Measurements from ENCODE around the gene P4HA3. TPM values are rescaled to one million over a fixed set of nuclear protein-coding genes. Genes with fewer than 3 reads are reported as not detected.

Gene P4HA3
- polyA plus RNA-seq, 3 donors: 0.07 TPM; not detected in 2

GRCh38 chr11:74341921-74342320 is 30.5 kb upstream of the P4HA3 start:
- TF ChIP-seq CTCF (IDR thresholded peaks at IDR 0.05): no peak
- Histone ChIP-seq H3K4me2 (replicated peaks; ENCODE audit: extremely low read depth, low read length, poor library complexity, severe bottlenecking) (no peak overlapping the region), H2AFZ (ENCODE audit: insufficient read depth, low read depth, low read length, poor library complexity, severe bottlenecking) (no peak overlapping the region), H3K4me1 (ENCODE audit: control insufficient read depth in 1 of 2, insufficient read depth in 2 of 2, low read length in 2 of 2) (no peaks in the 10 kb centered on the region), H3K9ac (ENCODE audit: insufficient read depth, low read length, poor library complexity, severe bottlenecking) (no peak overlapping the region), H3K4me3 (replicated peaks in 1 of 3; ENCODE audit: low read depth in 2 of 3, low read length in 3 of 3) (no peak overlapping the region), H3K79me2 (ENCODE audit: insufficient read depth, low read length) (no peaks in the 10 kb centered on the region), H3K9me3 (replicated peaks in 1 of 2; ENCODE audit: control insufficient read depth in 1 of 2, insufficient read depth in 1 of 2, low read length in 2 of 2) (no peaks in the 10 kb centered on the region), H3K27me3 (ENCODE audit: control insufficient read depth in 2 of 2, insufficient read depth in 2 of 2, low read length in 2 of 2) (no peaks in the 10 kb centered on the region), H3K36me3 (replicated peaks in 1 of 2; ENCODE audit: control insufficient read depth in 1 of 2, insufficient read depth in 2 of 2, low read length in 2 of 2) (peaks cover 0 to 5% of the 10 kb centered on the region in 2 donors), H3K27ac (ENCODE audit: low read depth in 1 of 2, low read length in 2 of 2) (no peak overlapping the region), H4K20me1 (ENCODE audit: insufficient read depth, low read length) (no peaks in the 10 kb centered on the region)
- no peak for DNase-seq
- no peak overlapping the region for H3K4me3 Mint-ChIP-seq
- no peaks in the 10 kb centered on the region for H3K4me1 Mint-ChIP-seq
- H3K9me3 Mint-ChIP-seq: no peaks in the 10 kb centered on the region
- H3K36me3 Mint-ChIP-seq: peaks cover 18 to 30% of the 10 kb centered on the region in 2 donors
- H3K27ac Mint-ChIP-seq: no peak overlapping the region
- WGBS (ENCODE audit: insufficient coverage): no CpG with 5 or more reads among the region's 1 CpG
- H3K27me3 Mint-ChIP-seq (ENCODE audit: low read depth in 3 of 3): peaks cover 0 to 2% (median 0%) of the 10 kb centered on the region in 3 donors
- intact Hi-C loops (cut with micrococcal nuclease): no loop called here

GRCh38 chr11:74339619-74340018 is 28.2 kb upstream of the P4HA3 start:
- no peaks in the 10 kb centered on the region for H3K4me1 ChIP-seq (ENCODE audit: control insufficient read depth in 1 of 2, insufficient read depth in 2 of 2, low read length in 2 of 2)
- no peak overlapping the region for H3K4me3 ChIP-seq (replicated peaks in 1 of 3; ENCODE audit: low read depth in 2 of 3, low read length in 3 of 3)
- no peak overlapping the region for H3K9ac ChIP-seq (ENCODE audit: insufficient read depth, low read length, poor library complexity, severe bottlenecking)
- H3K4me3 Mint-ChIP-seq: no peak overlapping the region
- no peaks in the 10 kb centered on the region for H3K79me2 ChIP-seq (ENCODE audit: insufficient read depth, low read length)
- TF ChIP-seq CTCF (IDR thresholded peaks at IDR 0.05): no peak
- H3K27me3 Mint-ChIP-seq (ENCODE audit: low read depth in 3 of 3): no peaks in the 10 kb centered on the region
- peaks cover 0 to 5% of the 10 kb centered on the region in 2 donors for H3K36me3 ChIP-seq (replicated peaks in 1 of 2; ENCODE audit: control insufficient read depth in 1 of 2, insufficient read depth in 2 of 2, low read length in 2 of 2)
- no peak for DNase-seq
- H3K36me3 Mint-ChIP-seq: peaks cover 20 to 31% of the 10 kb centered on the region in 2 donors
- H3K4me2 ChIP-seq (replicated peaks; ENCODE audit: extremely low read depth, low read length, poor library complexity, severe bottlenecking): no peak overlapping the region
- H3K27ac ChIP-seq (ENCODE audit: low read depth in 1 of 2, low read length in 2 of 2): no peak overlapping the region
- no peak overlapping the region for H3K27ac Mint-ChIP-seq
- H2AFZ ChIP-seq (ENCODE audit: insufficient read depth, low read depth, low read length, poor library complexity, severe bottlenecking): no peak overlapping the region
- no peaks in the 10 kb centered on the region for H4K20me1 ChIP-seq (ENCODE audit: insufficient read depth, low read length)
- no peaks in the 10 kb centered on the region for H3K9me3 Mint-ChIP-seq
- no peaks in the 10 kb centered on the region for H3K4me1 Mint-ChIP-seq
- H3K9me3 ChIP-seq (replicated peaks in 1 of 2; ENCODE audit: control insufficient read depth in 1 of 2, insufficient read depth in 1 of 2, low read length in 2 of 2): no peaks in the 10 kb centered on the region
- intact Hi-C loops (cut with micrococcal nuclease): no loop called here
- no peaks in the 10 kb centered on the region for H3K27me3 ChIP-seq (ENCODE audit: control insufficient read depth in 2 of 2, insufficient read depth in 2 of 2, low read length in 2 of 2)
